OCI-LY3 (cell line): Measurements from ENCODE around the gene FZD4.

Source experiments
- H2AFZ ChIP-seq: fragments of 200-600, 300-600 bp; shearing (Covaris generic); 2 replicates; pipeline ENCODE4 v1.6.0; 2014; ENCODE audit warnings: antibody characterized with exemption, low read depth, low read length
- H3K27ac ChIP-seq: fragments of 200-600, 300-600 bp; sonication (generic); 2 replicates; pipeline ENCODE4 v1.5.1; 2014; ENCODE audit warnings: mild to moderate bottlenecking, low read length, moderate library complexity, mixed read lengths
- H3K27me3 ChIP-seq: fragments of 200-600, 300-600 bp; sonication (generic); 2 replicates; pipeline ENCODE4 v1.6.1; 2014; ENCODE audit warnings: low read depth, low read length, mixed read lengths
- H3K36me3 ChIP-seq: fragments of 200-600, 300-600 bp; sonication (generic); replicated peaks from 2 replicates; pipeline ENCODE3; 2014; ENCODE audit warnings: low read depth, low read length, mixed read lengths
- H3K4me1 ChIP-seq: fragments of 300-600, 200-600 bp; sonication (generic); 2 replicates; pipeline ENCODE4 v1.6.1; 2014; ENCODE audit warnings: low read length, mixed read lengths
- H3K4me2 ChIP-seq: fragments of 200-600, 300-600 bp; sonication (generic); 2 replicates; pipeline ENCODE4 v1.6.1; 2014; ENCODE audit warnings: low read length, mixed read lengths
- H3K4me3 ChIP-seq: fragments of 300-600, 200-600 bp; sonication (generic); 2 replicates; pipeline ENCODE4 v1.5.1; 2014; ENCODE audit warnings: antibody characterized with exemption, mild to moderate bottlenecking, low read length, moderate library complexity
- H3K79me2 ChIP-seq: fragments of 300-600, 200-600 bp; shearing (Covaris generic); 2 replicates; pipeline ENCODE4 v1.6.1; 2014; ENCODE audit warnings: mild to moderate bottlenecking, low read length, mixed read lengths
- H3K9ac ChIP-seq: fragments of 300-600, 200-600 bp; shearing (Covaris generic); 2 replicates; pipeline ENCODE4 v1.6.0; 2014; ENCODE audit warnings: mild to moderate bottlenecking, low read length, moderate library complexity
- H3K9me3 ChIP-seq: fragments of 200-600, 300-600 bp; shearing (Covaris generic); 2 replicates; pipeline ENCODE4 v1.6.1; 2014; ENCODE audit warnings: low read length, mixed read lengths; ENCODE audit not compliant: insufficient read depth
- H4K20me1 ChIP-seq: fragments of 200-600, 300-600 bp; sonication (generic); 2 replicates; pipeline ENCODE4 v1.6.1; 2016; ENCODE audit warnings: low read length, mixed read lengths; ENCODE audit not compliant: insufficient read depth
- CTCF ChIP-seq: fragments of 200-600, 300-600 bp; sonication (generic); IDR thresholded peaks from 2 replicates; pipeline ENCODE4 v1.5.1; 2014; ENCODE audit warnings: antibody characterized with exemption, low read length, low read depth
- EZH2phosphoT487 ChIP-seq: fragments of 200-600 bp; shearing (Covaris generic); IDR thresholded peaks from 2 replicates; pipeline ENCODE4 v1.6.1; 2018; ENCODE audit warnings: antibody characterized with exemption, mixed run types, low read depth

Gene FZD4

GRCh38 chr11:86952221-86952875 lies 2.8 kb downstream of the FZD4 start:
- Histone ChIP-seq H3K9ac (no peak overlapping the region), H4K20me1 (no peaks in the 10 kb centered on the region), H3K79me2 (no peaks in the 10 kb centered on the region), H3K27ac (no peak overlapping the region), H3K4me2 (no peak overlapping the region), H3K36me3 (no peaks in the 10 kb centered on the region), H3K9me3 (no peaks in the 10 kb centered on the region), H3K4me3 (no peak overlapping the region), H2AFZ (no peak overlapping the region), H3K4me1 (peaks cover 24% of the 10 kb centered on the region), H3K27me3 (peaks cover 29% of the 10 kb centered on the region)
- TF ChIP-seq CTCF (no peak), EZH2phosphoT487 (no peak)

GRCh38 chr11:86951706-86952105 lies 3.5 kb downstream of the FZD4 start:
- no peaks in the 10 kb centered on the region for H3K79me2 ChIP-seq
- H3K27ac ChIP-seq, result no peak overlapping the region
- no peaks in the 10 kb centered on the region for H3K9me3 ChIP-seq
- H3K36me3 ChIP-seq, result no peaks in the 10 kb centered on the region
- peaks cover 22% of the 10 kb centered on the region for H3K4me1 ChIP-seq
- H4K20me1 ChIP-seq, result no peaks in the 10 kb centered on the region
- no peak overlapping the region for H3K4me2 ChIP-seq
- H2AFZ ChIP-seq, result no peak overlapping the region
- no peak overlapping the region for H3K9ac ChIP-seq
- no peak for TF ChIP-seq CTCF
- no peak for TF ChIP-seq EZH2phosphoT487
- H3K27me3 ChIP-seq, result peaks cover 23% of the 10 kb centered on the region
- no peak overlapping the region for H3K4me3 ChIP-seq

- Histone ChIP-seq H2AFZ (no peak overlapping the region), H3K79me2 (no peaks in the 10 kb centered on the region), H3K4me3 (no peak overlapping the region), H3K36me3 (no peaks in the 10 kb centered on the region), H3K9me3 (no peaks in the 10 kb centered on the region), H3K9ac (no peak overlapping the region), H3K27ac (no peak overlapping the region), H3K4me2 (no peak overlapping the region), H3K4me1 (peaks cover 16% of the 10 kb centered on the region), H4K20me1 (no peaks in the 10 kb centered on the region), H3K27me3 (peaks cover 22% of the 10 kb centered on the region)
- TF ChIP-seq EZH2phosphoT487 (no peak), CTCF (no peak)
Measured at GRCh38 chr11:86950661-86950995, 4.6 kb downstream of the FZD4 start.

- Histone ChIP-seq H3K9me3 (no peaks in the 10 kb centered on the region), H3K79me2 (no peaks in the 10 kb centered on the region), H3K4me3 (no peak overlapping the region), H2AFZ (no peak overlapping the region), H4K20me1 (no peaks in the 10 kb centered on the region), H3K4me2 (no peak overlapping the region), H3K27me3 (peaks cover 20% of the 10 kb centered on the region), H3K9ac (no peak overlapping the region), H3K36me3 (no peaks in the 10 kb centered on the region), H3K4me1 (peaks cover 16% of the 10 kb centered on the region), H3K27ac (no peak overlapping the region)
- TF ChIP-seq CTCF, result no peak
- no peak for TF ChIP-seq EZH2phosphoT487
Measured at GRCh38 chr11:86949995-86950660, 5.1 kb downstream of the FZD4 start.
